HG03135 (cell line): ENCODE data around the gene SUN5.

Experiments
- ATAC-seq: cut with Tn5 transposase; IDR thresholded peaks from one replicate; pipeline ENCODE4 v1.9.1; 2021; ENCODE audit warnings: mild to moderate bottlenecking, moderate library complexity; ENCODE audit not compliant: unreplicated experiment

SUN5 gene

GRCh38 chr20:32997431-32997830 is 6.8 kb downstream of the SUN5 start:
- no peak for ATAC-seq

GRCh38 chr20:32995802-32996201 is 8.4 kb downstream of the SUN5 start:
- no peak for ATAC-seq

GRCh38 chr20:32993496-32994050 is 10.7 kb downstream of the SUN5 start:
- no peak for ATAC-seq

DNA sequence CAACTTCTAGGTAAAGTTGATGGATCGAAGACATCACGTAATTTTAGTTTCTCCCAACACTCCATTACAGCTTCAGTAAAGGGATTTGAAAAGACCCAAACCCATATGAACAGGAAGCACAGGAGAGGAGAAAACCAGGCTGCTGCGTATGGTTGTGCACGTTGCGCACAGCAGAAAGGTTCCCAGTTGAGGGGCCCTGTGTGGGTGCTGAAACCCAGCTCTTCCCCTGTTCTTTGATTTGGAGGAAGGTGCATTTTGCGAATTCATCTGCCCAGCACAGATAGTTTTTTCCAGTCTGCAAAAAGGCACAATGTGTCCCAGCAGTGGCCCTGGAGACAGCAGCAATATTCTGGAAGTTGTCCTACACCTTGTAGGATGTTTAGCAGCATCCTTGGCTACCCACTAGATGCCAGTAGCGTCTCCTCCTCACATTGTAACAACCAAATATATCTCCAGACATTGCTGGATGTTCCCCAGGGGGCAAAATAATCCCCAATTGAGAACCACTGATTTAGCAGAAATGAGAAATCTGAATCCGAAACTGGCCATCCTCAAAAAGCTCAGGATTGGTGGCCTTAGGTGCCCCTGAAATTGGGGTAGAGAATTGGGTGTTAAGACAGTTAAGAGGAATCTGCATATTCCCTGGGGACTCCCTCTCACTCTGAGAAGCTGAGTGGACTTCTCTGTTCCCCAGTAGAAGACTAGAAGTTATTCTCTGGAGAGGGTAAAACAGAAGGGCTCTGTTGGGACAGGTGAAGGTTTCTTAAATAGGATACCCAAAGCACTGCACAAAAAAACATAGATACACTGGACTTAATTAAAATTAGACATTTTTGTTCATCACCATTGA is 12.2 kb downstream of the SUN5 start:
- no peak for ATAC-seq

GRCh38 chr20:32991383-32991782 is 12.8 kb downstream of the SUN5 start:
- no peak for ATAC-seq

- ATAC-seq: no peak
Measured at GRCh38 chr20:32990426-32990825, 13.8 kb downstream of the SUN5 start.

DNA sequence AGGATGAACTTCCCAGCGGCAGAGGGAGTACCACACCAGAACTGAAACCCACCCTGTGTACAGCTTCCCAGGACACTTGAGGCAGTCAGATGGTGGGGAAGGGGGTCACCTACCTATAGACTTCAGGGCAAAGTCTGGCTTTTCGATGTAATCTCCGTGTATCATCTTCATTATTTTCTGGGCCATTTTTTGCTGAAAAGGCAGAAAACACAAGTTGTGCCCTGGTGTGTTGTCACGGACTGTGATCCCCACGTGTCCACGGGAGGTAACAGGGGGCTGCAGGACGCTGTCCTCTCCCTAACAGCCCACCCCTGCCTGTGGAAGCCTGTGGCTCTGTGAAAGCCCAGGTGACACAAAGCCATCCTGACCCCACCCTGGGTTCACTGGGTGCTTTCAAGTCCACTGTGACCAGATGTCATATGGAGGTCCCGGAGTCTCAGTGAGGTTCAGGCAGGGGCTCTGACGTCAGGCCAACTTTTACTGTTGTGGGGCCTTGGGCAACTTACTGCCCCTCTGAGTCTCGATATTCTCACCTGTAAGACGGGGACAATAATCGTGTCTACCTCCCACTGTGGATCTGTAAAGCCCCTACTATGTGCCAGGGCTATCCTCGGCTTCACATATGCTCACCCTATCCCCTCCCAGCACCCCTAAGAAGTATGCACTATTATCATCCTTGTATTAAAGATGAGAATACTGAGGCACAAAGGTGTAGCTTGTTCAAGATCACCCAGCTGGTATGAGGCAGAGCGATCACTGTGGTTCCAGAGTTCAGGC is 14.5 kb downstream of the SUN5 start:
- no peak for ATAC-seq

- ATAC-seq: no peak
Measured at GRCh38 chr20:32988008-32988407, 16.2 kb downstream of the SUN5 start.

- ATAC-seq: no peak
Measured at GRCh38 chr20:32987044-32987825, 17.0 kb downstream of the SUN5 start.

- no peak for ATAC-seq
Measured at GRCh38 chr20:32986331-32986966, 17.8 kb downstream of the SUN5 start.

GRCh38 chr20:32985596-32985995 is 18.6 kb downstream of the SUN5 start:
- ATAC-seq: no peak

DNA sequence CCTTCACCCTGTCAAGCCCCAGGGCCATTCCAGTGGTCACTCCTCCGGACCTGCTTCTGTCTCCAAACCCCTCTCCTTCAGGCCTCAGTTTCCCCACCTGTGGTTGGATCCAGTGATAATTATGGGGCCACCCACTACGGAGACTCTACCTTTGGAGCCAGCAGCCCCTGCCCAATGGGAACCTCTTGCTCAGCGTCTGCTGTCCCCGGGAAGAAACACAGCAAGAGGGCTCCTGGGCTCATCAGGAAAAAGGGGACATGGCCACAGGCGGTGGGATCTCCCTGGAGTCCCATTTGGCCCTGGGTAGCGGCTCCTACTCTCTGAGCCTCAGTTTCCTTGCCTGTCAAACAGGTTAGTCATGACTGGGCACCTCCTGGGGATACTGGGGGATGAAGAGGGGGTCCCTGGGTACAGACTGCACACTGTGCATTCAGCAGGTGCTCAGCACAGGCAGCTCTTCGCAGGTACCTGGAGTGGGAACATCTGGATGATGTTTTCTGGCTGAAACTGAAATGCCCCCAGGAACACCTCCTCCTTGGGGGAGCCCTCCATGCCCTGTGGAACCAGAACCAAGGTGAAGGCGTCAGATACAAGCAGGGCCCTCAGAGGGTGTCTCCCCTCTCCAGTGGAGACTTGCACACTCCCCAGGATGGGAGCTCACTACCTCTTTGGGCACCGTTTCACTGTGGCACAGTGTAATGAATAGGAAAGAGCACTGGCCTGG is 19.4 kb downstream of the SUN5 start:
- ATAC-seq: no peak

DNA sequence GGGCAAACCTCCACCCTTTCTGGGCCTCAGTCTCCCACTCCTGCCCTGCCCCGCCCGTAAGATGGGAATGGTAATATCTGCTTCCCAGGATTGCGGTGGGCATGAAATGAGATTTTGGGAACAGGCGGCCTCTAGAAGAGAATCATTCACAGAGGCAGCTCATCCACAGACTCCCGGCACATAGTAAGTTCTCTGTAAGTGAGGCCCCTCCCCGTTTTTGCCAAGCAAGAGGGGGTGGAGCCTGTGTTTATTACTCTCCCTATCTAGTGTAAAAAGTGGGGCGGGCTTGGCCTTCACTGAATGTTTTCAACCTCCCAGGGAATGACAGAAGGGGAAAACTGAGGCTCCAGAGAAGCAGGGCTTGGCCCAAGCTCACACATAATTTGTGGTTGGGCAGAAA is 20.0 kb downstream of the SUN5 start:
- no peak for ATAC-seq

GRCh38 chr20:32983459-32984112 is 20.6 kb downstream of the SUN5 start:
- no peak for ATAC-seq

DNA sequence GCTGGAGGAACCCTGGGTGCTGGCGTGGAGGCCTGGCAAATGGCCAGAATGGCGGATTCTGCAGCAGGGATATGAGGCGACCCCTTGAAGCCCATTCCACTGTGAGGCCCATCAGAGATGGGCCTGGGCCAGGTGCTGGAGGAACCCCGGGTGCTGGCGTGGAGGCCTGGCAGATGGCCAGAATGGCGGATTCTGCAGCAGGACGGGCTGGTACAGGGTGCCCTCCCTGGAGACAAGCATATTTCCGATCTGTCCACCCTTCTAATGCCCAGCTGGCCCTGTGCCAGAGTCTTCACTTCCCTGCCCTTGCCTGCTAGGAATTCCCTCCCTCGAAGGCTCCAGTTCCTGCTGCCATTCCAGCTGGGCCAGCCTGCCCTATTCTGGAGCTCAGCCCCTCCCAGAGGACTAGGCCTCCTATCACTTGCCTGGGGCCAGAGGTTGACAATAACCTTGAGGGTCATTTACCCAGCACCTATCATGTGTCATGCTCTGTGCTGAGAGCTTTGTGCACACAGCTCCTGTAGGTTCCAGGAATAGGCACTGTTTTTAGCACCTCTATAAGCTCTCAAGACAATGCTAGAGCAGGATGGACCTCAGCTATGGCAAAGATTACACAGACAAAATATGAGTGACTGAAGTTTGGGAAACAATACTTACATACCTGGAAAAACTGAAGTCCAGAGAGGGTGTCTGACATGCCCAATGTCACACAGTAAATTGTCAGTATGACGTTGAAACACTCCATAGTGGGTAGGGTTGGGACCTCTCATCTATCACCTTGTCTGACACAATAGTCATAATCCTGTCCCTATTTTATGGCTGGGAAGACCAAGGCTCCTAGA is 21.4 kb downstream of the SUN5 start:
- no peak for ATAC-seq

DNA sequence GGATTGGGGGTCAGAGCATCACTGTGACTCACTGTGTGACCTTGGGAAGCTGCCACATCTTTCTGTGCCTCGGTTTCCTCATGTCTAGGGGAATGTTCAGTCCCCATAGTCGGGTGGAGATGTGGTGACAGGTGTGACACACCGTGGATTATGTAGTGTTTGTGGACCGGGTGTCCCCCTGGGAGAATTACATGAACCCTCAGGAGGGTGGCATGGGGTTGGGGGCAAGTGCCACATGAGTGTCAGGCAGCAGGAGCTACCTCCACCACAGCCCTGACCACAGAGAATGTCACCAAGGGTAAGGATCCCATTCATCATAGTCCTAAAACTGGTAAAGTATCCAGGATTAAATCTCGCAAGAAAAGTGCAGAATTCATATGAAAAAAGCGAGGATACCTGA is 23.2 kb downstream of the SUN5 start:
- ATAC-seq: no peak

- no peak for ATAC-seq
Measured at GRCh38 chr20:32980131-32980941, 23.9 kb downstream of the SUN5 start.
